NCI-H226 (cell line): ENCODE measurements around the gene CELF4.

ENCODE experiments used
- DNase-seq: peaks from one replicate; pipeline ENCODE4 v3.0.0-alpha.2; 2015

The CELF4 gene

GRCh38 chr18:37249171-37249886 lies 316.3 kb downstream of the CELF4 start:
- DNase-seq = no peak

GRCh38 chr18:37248281-37248680 lies 317.3 kb downstream of the CELF4 start:
- DNase-seq = no peak

DNA sequence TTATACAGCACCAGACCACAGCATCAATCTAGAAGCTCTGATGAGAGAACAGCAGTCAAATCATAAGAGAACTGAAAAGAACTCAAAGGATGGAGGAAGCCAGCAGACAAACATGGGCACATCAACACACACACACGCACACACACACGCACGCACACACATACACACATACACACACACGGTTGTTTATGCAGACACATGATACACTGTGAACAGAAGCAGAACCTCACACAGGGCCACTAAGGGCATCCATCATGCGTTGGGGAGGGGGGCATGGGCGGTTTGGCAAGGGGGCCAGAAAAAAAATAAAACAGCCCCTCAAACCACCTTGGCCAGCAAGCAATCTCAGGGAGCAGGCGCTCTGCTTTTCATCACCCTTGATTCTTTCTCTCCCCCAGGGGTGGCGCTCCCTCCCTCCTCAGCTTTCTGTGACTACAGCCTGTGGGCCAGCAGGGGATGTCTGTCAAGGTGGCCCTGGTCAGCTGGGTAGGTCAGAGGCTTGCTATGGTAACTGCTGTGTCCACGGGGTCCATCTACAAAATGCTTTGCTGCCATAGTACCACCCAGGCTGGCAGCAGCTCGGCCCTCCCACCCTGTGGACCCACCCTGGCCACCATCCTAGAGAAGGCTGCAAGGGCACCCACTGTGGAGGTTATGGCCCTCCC lies 318.0 kb downstream of the CELF4 start:
- no peak for DNase-seq

- DNase-seq = no peak
These were observed 318.7 kb downstream of the CELF4 start for GRCh38 chr18:37246779-37247340.

GRCh38 chr18:37244618-37245017 lies 321.0 kb downstream of the CELF4 start:
- no peak for DNase-seq

DNA sequence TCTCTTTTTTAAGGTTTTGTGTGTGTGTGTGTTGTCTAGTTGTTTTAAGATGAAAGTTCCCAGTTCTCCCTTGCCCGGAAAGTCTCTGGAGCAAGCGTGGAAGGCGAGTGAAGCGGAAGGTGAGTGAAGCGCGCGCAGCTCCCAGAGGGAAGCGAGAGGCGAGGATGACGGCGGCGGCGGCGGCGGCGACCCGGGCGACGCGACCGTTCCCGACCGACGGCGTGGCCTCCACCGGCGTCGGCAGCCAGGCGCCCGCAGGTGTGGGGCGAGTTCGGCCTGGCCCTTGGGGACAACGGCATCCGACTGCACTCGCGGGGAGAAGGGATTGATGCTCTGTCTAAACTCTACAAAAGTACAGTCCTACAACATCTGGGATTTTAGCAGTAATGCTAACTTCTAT lies 321.9 kb downstream of the CELF4 start:
- DNase-seq = no peak

- DNase-seq = no peak
These were observed 322.6 kb downstream of the CELF4 start for GRCh38 chr18:37242826-37243560.

- no peak for DNase-seq
These were observed 323.5 kb downstream of the CELF4 start for GRCh38 chr18:37242091-37242490.

DNA sequence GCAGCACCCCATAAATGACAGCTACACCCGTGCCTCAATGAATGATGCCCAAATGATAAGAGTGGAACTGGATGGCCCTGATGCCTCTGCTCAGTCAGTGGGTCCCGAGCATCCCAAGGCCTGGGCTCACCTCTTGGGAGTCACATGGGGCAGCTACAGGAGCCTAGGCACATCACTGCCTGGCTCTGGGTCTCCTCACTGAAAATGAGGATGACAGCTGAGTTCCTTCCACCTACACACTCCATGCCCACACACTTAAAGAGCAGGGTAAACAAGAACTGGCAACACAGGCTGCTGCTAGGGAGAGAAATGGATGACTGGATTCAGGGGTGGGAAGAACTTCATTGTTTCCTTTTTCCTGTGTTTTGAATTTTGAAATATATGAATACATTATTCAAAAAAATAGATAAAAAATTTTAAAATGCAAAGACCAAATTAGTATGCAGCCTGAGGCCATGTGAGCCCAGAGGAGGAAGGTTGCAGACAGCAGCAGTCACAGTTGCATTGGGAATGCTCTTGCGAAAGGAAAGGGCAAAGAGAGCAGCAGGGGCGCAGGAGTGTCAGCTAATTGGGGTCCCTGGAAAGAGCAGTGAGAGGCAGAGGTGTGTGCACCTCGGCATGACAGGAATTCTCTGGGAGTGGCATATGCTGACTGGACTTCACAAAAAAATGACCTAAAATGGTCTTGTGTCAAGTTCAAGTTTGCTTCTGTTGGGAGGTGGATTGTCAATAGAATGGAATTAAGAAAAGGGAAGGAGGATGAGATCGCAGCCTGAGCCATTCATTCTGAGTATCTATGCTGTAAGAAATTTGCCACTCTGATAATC lies 327.1 kb downstream of the CELF4 start:
- no peak for DNase-seq

DNA sequence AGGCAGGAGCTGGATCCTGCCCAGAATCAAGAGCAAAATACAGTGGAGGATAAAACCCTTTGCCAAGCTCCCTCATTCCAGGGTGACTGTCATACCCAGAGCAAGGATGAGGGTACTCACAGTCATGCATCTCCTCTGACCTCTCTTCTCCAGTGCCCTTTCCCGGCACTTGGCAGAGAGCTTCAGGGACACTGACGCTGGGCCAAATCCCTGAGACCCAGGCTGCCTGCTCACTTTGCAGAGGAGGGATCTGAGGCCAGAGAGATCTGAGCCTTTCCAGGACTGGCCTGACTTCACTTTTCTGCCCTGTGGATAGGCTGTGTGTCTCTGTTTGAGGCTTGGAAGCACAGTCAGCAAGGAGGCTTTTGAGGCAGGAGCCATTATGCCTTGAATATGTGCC lies 330.0 kb downstream of the CELF4 start:
- no peak for DNase-seq

GRCh38 chr18:37231251-37231650 lies 334.3 kb downstream of the CELF4 start:
- DNase-seq = no peak

DNA sequence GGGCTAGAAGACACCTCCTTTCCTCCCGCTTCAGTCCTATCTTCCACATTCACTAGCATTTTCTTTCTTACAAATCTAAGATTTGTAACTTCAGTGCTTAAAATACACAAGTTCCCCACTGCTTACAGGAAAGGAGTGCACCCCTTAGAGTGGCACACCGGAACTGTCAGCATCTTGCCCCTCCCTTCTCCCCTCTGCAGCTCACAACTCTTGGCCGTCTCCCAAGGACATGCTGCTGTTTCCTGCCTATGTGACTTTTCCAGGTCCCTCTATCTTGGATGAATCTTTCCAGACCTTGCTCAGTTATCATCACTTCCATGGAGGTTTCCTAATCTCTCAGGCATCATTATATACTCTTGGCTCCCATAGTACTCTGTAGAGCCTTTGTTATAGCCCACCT lies 334.8 kb downstream of the CELF4 start:
- DNase-seq = no peak

GRCh38 chr18:37225279-37225678 lies 340.3 kb downstream of the CELF4 start:
- DNase-seq = no peak

GRCh38 chr18:37222999-37223378 lies 342.6 kb downstream of the CELF4 start:
- no peak for DNase-seq

GRCh38 chr18:37222354-37222998 lies 343.1 kb downstream of the CELF4 start:
- DNase-seq = no peak

DNA sequence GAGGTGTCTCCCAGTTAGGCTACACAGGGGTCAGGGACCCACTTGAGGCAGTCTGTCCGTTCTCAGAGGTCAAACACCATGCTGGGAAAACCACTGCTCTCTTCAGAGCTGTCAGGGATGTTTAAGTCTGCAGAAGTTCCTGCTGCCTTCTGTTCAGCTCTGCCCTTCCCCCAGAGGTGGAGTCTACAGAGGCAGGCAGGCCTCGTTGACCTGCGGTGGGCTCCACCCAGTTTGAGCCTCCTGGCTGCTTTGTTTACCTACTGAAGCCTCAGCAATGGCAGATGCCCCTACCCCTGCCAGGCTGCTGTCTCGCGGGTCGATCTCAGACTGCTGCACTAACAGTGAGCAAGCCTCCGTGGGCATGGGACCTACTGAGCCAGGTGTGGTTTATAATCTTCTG lies 346.3 kb downstream of the CELF4 start:
- no peak for DNase-seq

GRCh38 chr18:37218022-37218590 lies 347.5 kb downstream of the CELF4 start:
- DNase-seq = no peak

- DNase-seq = no peak
These were observed 354.8 kb downstream of the CELF4 start for GRCh38 chr18:37210781-37211180.

DNA sequence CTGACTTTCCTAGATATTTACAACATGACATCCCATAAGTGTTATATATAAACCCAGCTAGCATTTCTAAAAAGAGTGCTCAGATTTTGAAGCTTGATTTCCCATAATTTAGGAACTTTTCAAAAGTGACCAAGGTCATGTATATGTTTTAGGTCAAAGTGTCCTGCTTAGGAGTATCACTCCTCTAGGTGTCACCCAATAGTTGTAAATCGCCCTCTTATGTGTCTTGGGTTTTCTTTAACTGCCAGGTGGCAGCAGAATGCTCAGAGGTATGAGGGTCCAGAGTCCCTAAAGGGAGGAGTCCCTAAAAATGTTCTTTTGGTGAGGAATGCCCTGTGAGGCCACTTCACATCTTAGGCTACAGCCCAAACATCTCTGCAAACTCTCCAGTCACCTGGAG lies 358.3 kb downstream of the CELF4 start:
- DNase-seq = no peak

DNA sequence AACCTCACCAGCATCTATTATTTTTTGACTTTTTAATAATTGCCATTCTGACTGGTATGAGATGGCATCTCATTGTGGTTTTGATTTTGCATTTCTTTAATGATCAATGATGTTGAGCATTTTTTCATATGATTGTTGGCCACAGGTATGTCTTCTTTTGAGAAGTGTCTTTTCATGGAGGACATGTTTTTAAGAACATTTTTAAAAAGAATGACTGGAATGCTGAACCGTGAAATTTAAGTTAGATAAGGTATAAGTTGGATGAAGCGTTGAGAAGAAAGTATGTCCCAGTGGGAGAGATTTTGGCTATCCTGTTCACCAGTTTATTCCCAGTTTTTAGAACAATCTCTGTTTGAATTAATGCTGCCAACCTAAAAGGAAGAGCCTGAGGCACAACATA lies 365.9 kb downstream of the CELF4 start:
- no peak for DNase-seq
